WTC11 (cell line): ENCODE data around the gene GABRG3. TPM values are rescaled to one million over a fixed set of nuclear protein-coding genes. Genes with fewer than 3 reads are reported as not detected.

ENCODE experiments used
- ATAC-seq: fragments of 200-7000 bp; cut with Tn5 transposase; 2 replicates; pipeline ENCODE4 v1.10.0; 2021; ENCODE audit warnings: mild to moderate bottlenecking, moderate library complexity
- CTCF ChIA-PET: fragments of 300-600 bp; sonication (Branson Sonifier 250); formaldehyde crosslinking; loops from one replicate; lab custom pipeline; 2021; ENCODE audit warnings: antibody characterized with exemption; lab: Charles Lee
- POLR2A ChIA-PET: fragments of 350-600 bp; sonication (Branson Sonifier 250); formaldehyde crosslinking; loops from one replicate; lab custom pipeline; 2021; ENCODE audit warnings: antibody characterized with exemption; lab: Charles Lee
- DNase-seq: peaks from one replicate; pipeline ENCODE4 v3.0.0; 2021; ENCODE audit warnings: low spot score
- H3K27ac Mint-ChIP-seq: 2 replicates; pipeline ENCODE4 v1.8.0; 2021; ENCODE audit warnings: mixed read lengths
- H3K27me3 Mint-ChIP-seq: 2 replicates; pipeline ENCODE4 v1.8.0; 2021; ENCODE audit warnings: low read depth, mild to moderate bottlenecking, moderate library complexity, mixed read lengths
- H3K36me3 Mint-ChIP-seq: 2 replicates; pipeline ENCODE4 v1.8.0; 2021; ENCODE audit warnings: mixed read lengths
- H3K4me1 Mint-ChIP-seq: 2 replicates; pipeline ENCODE4 v1.8.0; 2022; ENCODE audit warnings: mixed read lengths
- H3K4me3 Mint-ChIP-seq: 2 replicates; pipeline ENCODE4 v1.8.0; 2021; ENCODE audit warnings: mild to moderate bottlenecking, moderate library complexity, mixed read lengths
- H3K9me3 Mint-ChIP-seq: 2 replicates; pipeline ENCODE4 v1.8.0; 2021; ENCODE audit warnings: mixed read lengths
- FOXJ3 ChIP-seq: sonication (generic); formaldehyde crosslinking; IDR thresholded peaks from 2 replicates; pipeline ENCODE4 v1.9.0; 2021; ENCODE audit warnings: missing genetic modification reagents, mild to moderate bottlenecking, borderline replicate concordance
- FOXK1 ChIP-seq: sonication (generic); formaldehyde crosslinking; IDR thresholded peaks from 2 replicates; pipeline ENCODE4 v1.8.0; 2022; ENCODE audit warnings: mild to moderate bottlenecking, moderate library complexity, missing genetic modification reagents
- GABPB1 ChIP-seq: sonication (generic); formaldehyde crosslinking; IDR thresholded peaks from 2 replicates; pipeline ENCODE4 v1.8.1; 2023; ENCODE audit warnings: mild to moderate bottlenecking, missing genetic modification reagents
- JUN ChIP-seq: sonication (generic); formaldehyde crosslinking; IDR thresholded peaks from 2 replicates; pipeline ENCODE4 v1.8.0; 2023; ENCODE audit warnings: mild to moderate bottlenecking, missing genetic modification reagents
- KAT7 ChIP-seq: sonication (generic); formaldehyde crosslinking; IDR thresholded peaks from 2 replicates; pipeline ENCODE4 v1.8.1; 2023; ENCODE audit warnings: missing genetic modification reagents, mild to moderate bottlenecking, borderline replicate concordance
- MYBL2 ChIP-seq: sonication (generic); formaldehyde crosslinking; IDR thresholded peaks from 2 replicates; pipeline ENCODE4 v1.8.1; 2023; ENCODE audit warnings: mild to moderate bottlenecking, moderate library complexity, missing genetic modification reagents
- RELA ChIP-seq: sonication (generic); formaldehyde crosslinking; IDR thresholded peaks from 2 replicates; pipeline ENCODE4 v1.8.1; 2022; ENCODE audit warnings: missing genetic modification reagents, mild to moderate bottlenecking, borderline replicate concordance
- TEAD4 ChIP-seq: sonication (generic); formaldehyde crosslinking; IDR thresholded peaks from 2 replicates; pipeline ENCODE4 v1.8.0; 2022; ENCODE audit warnings: mild to moderate bottlenecking, missing genetic modification reagents
- ZNF219 ChIP-seq: sonication (generic); formaldehyde crosslinking; IDR thresholded peaks from 2 replicates; pipeline ENCODE4 v1.8.0; 2023; ENCODE audit warnings: missing genetic modification reagents, mild to moderate bottlenecking, borderline replicate concordance
- ZNF263 ChIP-seq: sonication (generic); formaldehyde crosslinking; IDR thresholded peaks from 2 replicates; pipeline ENCODE4 v1.8.1; 2022; ENCODE audit warnings: low read depth, mild to moderate bottlenecking, moderate library complexity, missing genetic modification reagents
- ZNF396 ChIP-seq: fragments of 250-450 bp; sonication (Bioruptor Pico); IDR thresholded peaks from 2 replicates; pipeline ENCODE4 v1.8.0; 2021; ENCODE audit warnings: mild to moderate bottlenecking, moderate library complexity, borderline replicate concordance
- ZNF416 ChIP-seq: fragments of 250-450 bp; sonication (Bioruptor Pico); IDR thresholded peaks from 2 replicates; pipeline ENCODE4 v1.9.0; 2021; ENCODE audit warnings: mild to moderate bottlenecking, inconsistent platforms
- ZNF423 ChIP-seq: fragments of 250-450 bp; sonication (Bioruptor Pico); IDR thresholded peaks from 2 replicates; pipeline ENCODE4 v2.1.2; 2022; ENCODE audit warnings: mild to moderate bottlenecking, moderate library complexity
- total RNA-seq: library from RNA; stranded (reverse); gene quantifications from 3 replicates; pipeline ENCODE4 v1.2.3, GENCODE V29; 2021
- TF ChIP-seq, protein P1 (sequence below): fragments of 250-450 bp; sonication (Bioruptor Pico); conservative IDR thresholded peaks from 2 replicates; pipeline ENCODE4 v1.9.0; 2021; ENCODE audit warnings: mild to moderate bottlenecking
- TF ChIP-seq, protein P2 (sequence below): sonication (generic); formaldehyde crosslinking; IDR thresholded peaks from 2 replicates; pipeline ENCODE4 v1.8.0; 2023; ENCODE audit warnings: mild to moderate bottlenecking, missing genetic modification reagents
- TF ChIP-seq, protein P3 (sequence below): sonication (generic); formaldehyde crosslinking; IDR thresholded peaks from 2 replicates; pipeline ENCODE4 v1.8.1; 2023; ENCODE audit warnings: mild to moderate bottlenecking, missing genetic modification reagents, borderline replicate concordance
- TF ChIP-seq, protein P4 (sequence below): sonication (generic); formaldehyde crosslinking; IDR thresholded peaks from 2 replicates; pipeline ENCODE4 v1.8.1; 2022; ENCODE audit warnings: low read depth, mild to moderate bottlenecking, moderate library complexity, missing genetic modification reagents, borderline replicate concordance
- TF ChIP-seq, protein P5 (sequence below): sonication (generic); formaldehyde crosslinking; IDR thresholded peaks from 2 replicates; pipeline ENCODE4 v1.8.1; 2023; ENCODE audit warnings: mild to moderate bottlenecking, missing genetic modification reagents
- TF ChIP-seq, protein P6 (sequence below): fragments of 200-600 bp; IDR thresholded peaks from 2 replicates; pipeline ENCODE4 v1.8.0; 2022; ENCODE audit warnings: antibody characterized with exemption

The GABRG3 gene
- total RNA-seq, 1 experiment from 2014 or later = 0.72 TPM

DNA sequence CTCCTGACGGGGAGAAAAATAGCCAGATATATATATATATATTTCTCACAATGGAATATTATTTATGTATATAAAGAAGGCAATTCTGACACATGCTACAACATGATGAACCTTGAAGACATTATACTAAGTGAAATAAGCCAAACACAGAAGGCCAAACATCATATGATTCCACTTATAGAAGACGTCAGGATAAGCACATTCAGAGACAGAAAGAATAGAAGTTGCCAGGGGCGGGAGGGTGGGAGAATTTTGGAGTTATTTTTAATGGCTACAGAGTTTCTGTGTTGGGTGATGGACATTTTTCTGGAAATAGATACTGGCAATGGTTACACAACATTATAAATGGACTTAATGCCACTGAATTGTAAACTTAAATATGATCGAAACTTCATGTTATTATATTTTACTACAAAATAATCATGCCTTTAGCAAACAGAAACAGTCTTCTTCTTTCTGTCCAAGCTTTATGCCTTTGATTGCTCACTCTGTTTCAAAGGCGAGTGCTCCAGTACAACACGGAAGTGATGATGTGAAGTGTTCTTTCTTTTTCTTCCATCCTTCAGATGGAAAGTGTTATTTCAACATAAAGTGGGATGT is 614.2 kb downstream of the GABRG3 start:
- no peaks in the 10 kb centered on the region for H3K9me3 Mint-ChIP-seq
- no peak for DNase-seq
- no peaks in the 10 kb centered on the region for H3K36me3 Mint-ChIP-seq
- no peak overlapping the region for H3K4me3 Mint-ChIP-seq
- no peak for ATAC-seq
- TF ChIP-seq KAT7 (CRISPR knock-in tag) (no peak), ZNF219 (CRISPR knock-in tag) (no peak), FOXK1 (CRISPR knock-in tag) (no peak), ZNF396 (CRISPR knock-in tag) (no peak), MYBL2 (no peak), ZNF416 (CRISPR knock-in tag) (no peak), ZNF423 (CRISPR knock-in tag) (no peak), JUN (no peak), ZNF263 (CRISPR knock-in tag) (no peak), GABPB1 (CRISPR knock-in tag) (no peak), TEAD4 (no peak), FOXJ3 (CRISPR knock-in tag) (no peak), RELA (no peak)
- TF ChIP-seq, protein P1, sequence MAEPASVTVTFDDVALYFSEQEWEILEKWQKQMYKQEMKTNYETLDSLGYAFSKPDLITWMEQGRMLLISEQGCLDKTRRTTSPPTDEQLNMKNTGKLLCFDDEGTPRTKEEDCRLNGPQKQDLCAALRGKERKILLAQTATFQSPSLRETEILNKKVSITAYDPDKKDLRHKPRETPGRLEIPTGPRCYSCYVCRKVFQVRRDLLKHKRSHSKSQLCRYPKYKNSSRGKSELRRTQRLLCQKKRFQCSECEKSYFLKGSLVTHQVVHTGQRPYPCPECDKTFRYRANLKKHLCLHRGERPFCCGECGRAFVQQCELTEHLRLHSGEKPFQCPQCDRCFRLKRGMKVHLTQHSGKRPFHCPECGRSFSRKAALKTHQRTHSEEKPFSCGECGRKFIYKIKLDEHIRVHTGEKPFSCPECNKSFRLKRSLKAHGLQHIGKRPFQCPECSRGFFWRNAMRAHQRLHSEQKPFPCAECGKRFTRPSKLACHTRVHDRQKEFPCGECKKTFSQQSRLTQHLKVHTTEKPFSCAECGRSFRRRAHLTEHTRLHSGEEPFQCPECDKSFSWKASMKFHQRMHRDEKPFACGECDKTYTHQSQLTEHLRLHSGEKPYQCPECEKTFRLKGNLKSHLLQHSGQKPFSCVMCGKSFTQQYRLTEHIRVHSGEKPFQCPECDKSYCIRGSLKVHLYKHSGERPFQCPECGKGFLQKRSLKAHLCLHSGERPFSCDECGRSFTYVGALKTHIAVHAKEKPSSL (CRISPR knock-in tag) = no peak
- TF ChIP-seq, protein P2, sequence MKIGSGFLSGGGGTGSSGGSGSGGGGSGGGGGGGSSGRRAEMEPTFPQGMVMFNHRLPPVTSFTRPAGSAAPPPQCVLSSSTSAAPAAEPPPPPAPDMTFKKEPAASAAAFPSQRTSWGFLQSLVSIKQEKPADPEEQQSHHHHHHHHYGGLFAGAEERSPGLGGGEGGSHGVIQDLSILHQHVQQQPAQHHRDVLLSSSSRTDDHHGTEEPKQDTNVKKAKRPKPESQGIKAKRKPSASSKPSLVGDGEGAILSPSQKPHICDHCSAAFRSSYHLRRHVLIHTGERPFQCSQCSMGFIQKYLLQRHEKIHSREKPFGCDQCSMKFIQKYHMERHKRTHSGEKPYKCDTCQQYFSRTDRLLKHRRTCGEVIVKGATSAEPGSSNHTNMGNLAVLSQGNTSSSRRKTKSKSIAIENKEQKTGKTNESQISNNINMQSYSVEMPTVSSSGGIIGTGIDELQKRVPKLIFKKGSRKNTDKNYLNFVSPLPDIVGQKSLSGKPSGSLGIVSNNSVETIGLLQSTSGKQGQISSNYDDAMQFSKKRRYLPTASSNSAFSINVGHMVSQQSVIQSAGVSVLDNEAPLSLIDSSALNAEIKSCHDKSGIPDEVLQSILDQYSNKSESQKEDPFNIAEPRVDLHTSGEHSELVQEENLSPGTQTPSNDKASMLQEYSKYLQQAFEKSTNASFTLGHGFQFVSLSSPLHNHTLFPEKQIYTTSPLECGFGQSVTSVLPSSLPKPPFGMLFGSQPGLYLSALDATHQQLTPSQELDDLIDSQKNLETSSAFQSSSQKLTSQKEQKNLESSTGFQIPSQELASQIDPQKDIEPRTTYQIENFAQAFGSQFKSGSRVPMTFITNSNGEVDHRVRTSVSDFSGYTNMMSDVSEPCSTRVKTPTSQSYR = no peak
- TF ChIP-seq, protein P3, sequence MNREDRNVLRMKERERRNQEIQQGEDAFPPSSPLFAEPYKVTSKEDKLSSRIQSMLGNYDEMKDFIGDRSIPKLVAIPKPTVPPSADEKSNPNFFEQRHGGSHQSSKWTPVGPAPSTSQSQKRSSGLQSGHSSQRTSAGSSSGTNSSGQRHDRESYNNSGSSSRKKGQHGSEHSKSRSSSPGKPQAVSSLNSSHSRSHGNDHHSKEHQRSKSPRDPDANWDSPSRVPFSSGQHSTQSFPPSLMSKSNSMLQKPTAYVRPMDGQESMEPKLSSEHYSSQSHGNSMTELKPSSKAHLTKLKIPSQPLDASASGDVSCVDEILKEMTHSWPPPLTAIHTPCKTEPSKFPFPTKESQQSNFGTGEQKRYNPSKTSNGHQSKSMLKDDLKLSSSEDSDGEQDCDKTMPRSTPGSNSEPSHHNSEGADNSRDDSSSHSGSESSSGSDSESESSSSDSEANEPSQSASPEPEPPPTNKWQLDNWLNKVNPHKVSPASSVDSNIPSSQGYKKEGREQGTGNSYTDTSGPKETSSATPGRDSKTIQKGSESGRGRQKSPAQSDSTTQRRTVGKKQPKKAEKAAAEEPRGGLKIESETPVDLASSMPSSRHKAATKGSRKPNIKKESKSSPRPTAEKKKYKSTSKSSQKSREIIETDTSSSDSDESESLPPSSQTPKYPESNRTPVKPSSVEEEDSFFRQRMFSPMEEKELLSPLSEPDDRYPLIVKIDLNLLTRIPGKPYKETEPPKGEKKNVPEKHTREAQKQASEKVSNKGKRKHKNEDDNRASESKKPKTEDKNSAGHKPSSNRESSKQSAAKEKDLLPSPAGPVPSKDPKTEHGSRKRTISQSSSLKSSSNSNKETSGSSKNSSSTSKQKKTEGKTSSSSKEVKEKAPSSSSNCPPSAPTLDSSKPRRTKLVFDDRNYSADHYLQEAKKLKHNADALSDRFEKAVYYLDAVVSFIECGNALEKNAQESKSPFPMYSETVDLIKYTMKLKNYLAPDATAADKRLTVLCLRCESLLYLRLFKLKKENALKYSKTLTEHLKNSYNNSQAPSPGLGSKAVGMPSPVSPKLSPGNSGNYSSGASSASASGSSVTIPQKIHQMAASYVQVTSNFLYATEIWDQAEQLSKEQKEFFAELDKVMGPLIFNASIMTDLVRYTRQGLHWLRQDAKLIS (CRISPR knock-in tag) = no peak
- TF ChIP-seq, protein P4, sequence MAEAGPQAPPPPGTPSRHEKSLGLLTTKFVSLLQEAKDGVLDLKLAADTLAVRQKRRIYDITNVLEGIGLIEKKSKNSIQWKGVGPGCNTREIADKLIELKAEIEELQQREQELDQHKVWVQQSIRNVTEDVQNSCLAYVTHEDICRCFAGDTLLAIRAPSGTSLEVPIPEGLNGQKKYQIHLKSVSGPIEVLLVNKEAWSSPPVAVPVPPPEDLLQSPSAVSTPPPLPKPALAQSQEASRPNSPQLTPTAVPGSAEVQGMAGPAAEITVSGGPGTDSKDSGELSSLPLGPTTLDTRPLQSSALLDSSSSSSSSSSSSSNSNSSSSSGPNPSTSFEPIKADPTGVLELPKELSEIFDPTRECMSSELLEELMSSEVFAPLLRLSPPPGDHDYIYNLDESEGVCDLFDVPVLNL (CRISPR knock-in tag) = no peak
- TF ChIP-seq, protein P5, sequence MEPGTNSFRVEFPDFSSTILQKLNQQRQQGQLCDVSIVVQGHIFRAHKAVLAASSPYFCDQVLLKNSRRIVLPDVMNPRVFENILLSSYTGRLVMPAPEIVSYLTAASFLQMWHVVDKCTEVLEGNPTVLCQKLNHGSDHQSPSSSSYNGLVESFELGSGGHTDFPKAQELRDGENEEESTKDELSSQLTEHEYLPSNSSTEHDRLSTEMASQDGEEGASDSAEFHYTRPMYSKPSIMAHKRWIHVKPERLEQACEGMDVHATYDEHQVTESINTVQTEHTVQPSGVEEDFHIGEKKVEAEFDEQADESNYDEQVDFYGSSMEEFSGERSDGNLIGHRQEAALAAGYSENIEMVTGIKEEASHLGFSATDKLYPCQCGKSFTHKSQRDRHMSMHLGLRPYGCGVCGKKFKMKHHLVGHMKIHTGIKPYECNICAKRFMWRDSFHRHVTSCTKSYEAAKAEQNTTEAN (CRISPR knock-in tag) = no peak
- TF ChIP-seq, protein P6, sequence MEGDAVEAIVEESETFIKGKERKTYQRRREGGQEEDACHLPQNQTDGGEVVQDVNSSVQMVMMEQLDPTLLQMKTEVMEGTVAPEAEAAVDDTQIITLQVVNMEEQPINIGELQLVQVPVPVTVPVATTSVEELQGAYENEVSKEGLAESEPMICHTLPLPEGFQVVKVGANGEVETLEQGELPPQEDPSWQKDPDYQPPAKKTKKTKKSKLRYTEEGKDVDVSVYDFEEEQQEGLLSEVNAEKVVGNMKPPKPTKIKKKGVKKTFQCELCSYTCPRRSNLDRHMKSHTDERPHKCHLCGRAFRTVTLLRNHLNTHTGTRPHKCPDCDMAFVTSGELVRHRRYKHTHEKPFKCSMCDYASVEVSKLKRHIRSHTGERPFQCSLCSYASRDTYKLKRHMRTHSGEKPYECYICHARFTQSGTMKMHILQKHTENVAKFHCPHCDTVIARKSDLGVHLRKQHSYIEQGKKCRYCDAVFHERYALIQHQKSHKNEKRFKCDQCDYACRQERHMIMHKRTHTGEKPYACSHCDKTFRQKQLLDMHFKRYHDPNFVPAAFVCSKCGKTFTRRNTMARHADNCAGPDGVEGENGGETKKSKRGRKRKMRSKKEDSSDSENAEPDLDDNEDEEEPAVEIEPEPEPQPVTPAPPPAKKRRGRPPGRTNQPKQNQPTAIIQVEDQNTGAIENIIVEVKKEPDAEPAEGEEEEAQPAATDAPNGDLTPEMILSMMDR = no peak
- ChIA-PET POLR2A (no interaction called here), CTCF (no interaction called here)
- peaks cover 13% of the 10 kb centered on the region for H3K4me1 Mint-ChIP-seq
- no peaks in the 10 kb centered on the region; the same call in 1 of the 2 replicates for H3K27me3 Mint-ChIP-seq
- no peak overlapping the region for H3K27ac Mint-ChIP-seq
